GM12865 (cell line): ENCODE results near the gene TRPT1.
"Not testable (repeated sequence)": the region's sequence is repeated elsewhere in the genome, so short reads cannot be mapped to it uniquely, and the experiment has no call there.

Experiments used
- DNase-seq: peaks from one replicate; pipeline ENCODE4 v3.0.0; 2010; ENCODE audit warnings: low read depth
- H3K4me3 ChIP-seq: 2 replicates; pipeline ENCODE4 v1.5.1; 2011; ENCODE audit warnings: mild to moderate bottlenecking, low read depth, low read length, control low read depth
- CTCF ChIP-seq: IDR thresholded peaks from 2 replicates; pipeline ENCODE4 v1.5.1; 2011; ENCODE audit warnings: low read length, control low read depth, low read depth, inconsistent platforms; ENCODE audit not compliant: insufficient read depth; ENCODE audit errors: missing control alignments

TRPT1 gene

GRCh38 chr11:64246871-64247728, 21.1 kb upstream of the TRPT1 start, which contains the start of gene PPP1R14B:
PPP1R14B (minus strand) TSS chr11:64246943; CDS start chr11:64246673, 270 bp downstream.
- DNase-seq = peak; percentile 83
- no peak for TF ChIP-seq CTCF
- H3K4me3 ChIP-seq = peak within 1 kb of the TSS; percentile 98

GRCh38 chr11:64246621-64246870, 20.6 kb upstream of the TRPT1 start:
- not testable (repeated sequence) for DNase-seq
- H3K4me3 ChIP-seq = peak overlapping the region; percentile 73; the same call in 1 of the 2 replicates

- no peak for TF ChIP-seq CTCF
- DNase-seq = peak; percentile 73
- H3K4me3 ChIP-seq = peak overlapping the region; percentile 73
Measured at GRCh38 chr11:64245797-64246620, 20.0 kb upstream of the TRPT1 start.

GRCh38 chr11:64245401-64245796, 19.4 kb upstream of the TRPT1 start:
- no peak for TF ChIP-seq CTCF
- DNase-seq = peak; percentile 53

GRCh38 chr11:64244966-64245365, 19.0 kb upstream of the TRPT1 start:
- no peak for DNase-seq
- peak overlapping the region; percentile 73 for H3K4me3 ChIP-seq
- no peak for TF ChIP-seq CTCF

More at GRCh38 chr11:64245401-64245796, 19.4 kb upstream of the TRPT1 start:
- H3K4me3 ChIP-seq = peak overlapping the region; percentile 73

- H3K4me3 ChIP-seq = no peak overlapping the region
Measured at GRCh38 chr11:64244107-64244506, 18.1 kb upstream of the TRPT1 start.

More at GRCh38 chr11:64244107-64244506, 18.1 kb upstream of the TRPT1 start:
- no peak for DNase-seq
- TF ChIP-seq CTCF = no peak
